HEK293T (cell line): ENCODE measurements around the gene CLEC2D.

Experiments used
- ARNT ChIP-seq: fragments of 450-650 bp; IDR thresholded peaks from 2 replicates; pipeline ENCODE4 v1.6.1; 2017; ENCODE audit warnings: mild to moderate bottlenecking
- CTBP1 ChIP-seq: fragments of 450-650 bp; IDR thresholded peaks from 2 replicates; pipeline ENCODE4 v1.6.1; 2016; ENCODE audit warnings: borderline replicate concordance
- ELF4 ChIP-seq: fragments of 450-650 bp; IDR thresholded peaks from 2 replicates; pipeline ENCODE4 v1.6.1; 2017; ENCODE audit warnings: antibody characterized with exemption
- FOXK2 ChIP-seq: fragments of 450-650 bp; IDR thresholded peaks from 2 replicates; pipeline ENCODE4 v1.6.1; 2016; ENCODE audit warnings: mild to moderate bottlenecking
- FOXM1 ChIP-seq: fragments of 450-650 bp; IDR thresholded peaks from 2 replicates; pipeline ENCODE4 v1.6.1; 2017; ENCODE audit warnings: mild to moderate bottlenecking, borderline replicate concordance
- L3MBTL2 ChIP-seq: fragments of 450-650 bp; conservative IDR thresholded peaks from 2 replicates; pipeline ENCODE4 v1.6.1; 2016; ENCODE audit warnings: mild to moderate bottlenecking
- SP1 ChIP-seq: fragments of 450-650 bp; IDR thresholded peaks from 2 replicates; pipeline ENCODE4 v1.6.1; 2017
- SUZ12 ChIP-seq: fragments of 450-650 bp; IDR thresholded peaks from 2 replicates; pipeline ENCODE4 v1.6.1; 2016; ENCODE audit warnings: mild to moderate bottlenecking
- TARDBP ChIP-seq: fragments of 450-650 bp; IDR thresholded peaks from 2 replicates; pipeline ENCODE4 v1.6.1; 2016

- TF ChIP-seq SP1 = no peak
- no peak for TF ChIP-seq TARDBP
- TF ChIP-seq ARNT = no peak
- TF ChIP-seq CTBP1 = no peak
- no peak for TF ChIP-seq SUZ12
- TF ChIP-seq ELF4 = no peak
- TF ChIP-seq L3MBTL2 = no peak
- no peak for TF ChIP-seq FOXK2
- TF ChIP-seq FOXM1 = no peak
Measured at GRCh38 chr12:9669534-9669933, at the start of gene CLEC2D.
